Measurements from ENCODE around the gene ZNF804B. TPM values are rescaled to one million over a fixed set of nuclear protein-coding genes. Genes with fewer than 3 reads are reported as not detected.

ZNF804B gene
- polyA plus RNA-seq, 1 donor: 0.04 TPM

- Histone ChIP-seq H3K4me3 (ENCODE audit: low read length) (no peak overlapping the region), H3K36me3 (ENCODE audit: control insufficient read depth, insufficient read depth, low read length) (no peaks in the 10 kb centered on the region), H3K27me3 (ENCODE audit: control insufficient read depth, insufficient read depth, low read length) (no peaks in the 10 kb centered on the region), H3K9me3 (ENCODE audit: control insufficient read depth, low read depth, low read length) (no peaks in the 10 kb centered on the region), H3K27ac (ENCODE audit: low read length) (no peak overlapping the region), H3K4me1 (ENCODE audit: control insufficient read depth, insufficient read depth, low read length) (no peaks in the 10 kb centered on the region)
- WGBS (ENCODE audit: insufficient coverage, low lambda C conversion rate): no CpG with 5 or more reads among the region's 3 CpGs
- DNase-seq: peak; percentile 12 to 16
Measured at GRCh38 chr7:88835147-88835728, 75.7 kb downstream of the ZNF804B start.

GRCh38 chr7:88842201-88842600, 82.7 kb downstream of the ZNF804B start:
- Histone ChIP-seq H3K4me3 (ENCODE audit: low read length) (no peak overlapping the region), H3K9me3 (ENCODE audit: control insufficient read depth, low read depth, low read length) (no peaks in the 10 kb centered on the region), H3K27ac (ENCODE audit: low read length) (no peak overlapping the region), H3K27me3 (ENCODE audit: control insufficient read depth, insufficient read depth, low read length) (no peaks in the 10 kb centered on the region), H3K36me3 (ENCODE audit: control insufficient read depth, insufficient read depth, low read length) (no peaks in the 10 kb centered on the region), H3K4me1 (ENCODE audit: control insufficient read depth, insufficient read depth, low read length) (no peaks in the 10 kb centered on the region)
- no peak for DNase-seq

DNA sequence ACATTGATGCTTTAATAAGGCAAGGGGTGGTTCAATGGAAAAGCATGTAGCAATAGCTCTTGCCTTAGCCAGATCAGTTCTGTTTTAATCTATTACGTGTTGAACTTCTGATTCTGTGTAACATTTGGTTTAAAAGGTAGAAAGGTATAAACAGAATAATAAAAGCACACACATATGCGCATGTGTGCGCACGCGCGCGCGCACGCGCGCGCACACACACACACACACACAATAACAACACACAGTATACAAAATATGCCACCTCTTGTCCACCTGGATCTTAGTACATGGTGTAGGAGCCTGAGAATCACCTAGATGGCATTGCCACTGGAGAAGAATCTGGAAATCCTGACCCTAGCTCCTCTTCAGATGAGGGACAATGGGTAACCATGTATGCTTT, 85.6 kb downstream of the ZNF804B start:
- no peak overlapping the region for H3K27ac ChIP-seq (ENCODE audit: low read length)
- no peaks in the 10 kb centered on the region for H3K4me1 ChIP-seq (ENCODE audit: control insufficient read depth, insufficient read depth, low read length)
- no peaks in the 10 kb centered on the region for H3K9me3 ChIP-seq (ENCODE audit: control insufficient read depth, low read depth, low read length)
- DNase-seq: no peak
- no peaks in the 10 kb centered on the region for H3K27me3 ChIP-seq (ENCODE audit: control insufficient read depth, insufficient read depth, low read length)
- WGBS (ENCODE audit: insufficient coverage, low lambda C conversion rate): 86% methylated on average over 1 of the region's 12 CpGs
- H3K4me3 ChIP-seq (ENCODE audit: low read length): no peak overlapping the region
- no peaks in the 10 kb centered on the region for H3K36me3 ChIP-seq (ENCODE audit: control insufficient read depth, insufficient read depth, low read length)

- Histone ChIP-seq H3K27ac (ENCODE audit: low read length) (no peak overlapping the region), H3K27me3 (ENCODE audit: control insufficient read depth, insufficient read depth, low read length) (no peaks in the 10 kb centered on the region), H3K4me3 (ENCODE audit: low read length) (no peak overlapping the region), H3K9me3 (ENCODE audit: control insufficient read depth, low read depth, low read length) (no peaks in the 10 kb centered on the region), H3K4me1 (ENCODE audit: control insufficient read depth, insufficient read depth, low read length) (no peaks in the 10 kb centered on the region), H3K36me3 (ENCODE audit: control insufficient read depth, insufficient read depth, low read length) (no peaks in the 10 kb centered on the region)
- no peak for DNase-seq
- WGBS (ENCODE audit: insufficient coverage, low lambda C conversion rate): 100% methylated on average over 1 of the region's 1 CpG
Measured at GRCh38 chr7:88851220-88851619, 91.7 kb downstream of the ZNF804B start.

DNA sequence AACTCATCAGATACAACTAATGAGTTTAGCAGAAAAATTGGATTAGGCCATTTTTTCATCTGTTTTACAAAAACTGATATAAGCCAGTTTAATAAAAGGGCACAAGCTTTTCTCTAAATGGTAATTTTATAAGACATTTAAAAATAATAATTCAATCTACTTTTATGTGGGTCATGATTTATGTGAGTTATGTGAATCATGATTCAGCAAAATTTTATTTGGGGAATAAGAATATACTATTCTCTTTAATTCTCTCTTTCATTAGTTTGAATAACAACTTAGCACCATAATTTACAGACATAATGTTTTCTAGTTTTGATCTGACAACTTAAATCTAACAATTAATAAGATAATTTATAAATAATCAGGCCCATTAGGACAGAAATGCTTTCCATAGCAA, 99.8 kb downstream of the ZNF804B start:
- no peaks in the 10 kb centered on the region for H3K4me1 ChIP-seq (ENCODE audit: control insufficient read depth, insufficient read depth, low read length)
- H3K4me3 ChIP-seq (ENCODE audit: low read length): no peak overlapping the region
- DNase-seq: no peak
- no peaks in the 10 kb centered on the region for H3K9me3 ChIP-seq (ENCODE audit: control insufficient read depth, low read depth, low read length)
- H3K36me3 ChIP-seq (ENCODE audit: control insufficient read depth, insufficient read depth, low read length): no peaks in the 10 kb centered on the region
- no peak overlapping the region for H3K27ac ChIP-seq (ENCODE audit: low read length)
- H3K27me3 ChIP-seq (ENCODE audit: control insufficient read depth, insufficient read depth, low read length): no peaks in the 10 kb centered on the region

DNA sequence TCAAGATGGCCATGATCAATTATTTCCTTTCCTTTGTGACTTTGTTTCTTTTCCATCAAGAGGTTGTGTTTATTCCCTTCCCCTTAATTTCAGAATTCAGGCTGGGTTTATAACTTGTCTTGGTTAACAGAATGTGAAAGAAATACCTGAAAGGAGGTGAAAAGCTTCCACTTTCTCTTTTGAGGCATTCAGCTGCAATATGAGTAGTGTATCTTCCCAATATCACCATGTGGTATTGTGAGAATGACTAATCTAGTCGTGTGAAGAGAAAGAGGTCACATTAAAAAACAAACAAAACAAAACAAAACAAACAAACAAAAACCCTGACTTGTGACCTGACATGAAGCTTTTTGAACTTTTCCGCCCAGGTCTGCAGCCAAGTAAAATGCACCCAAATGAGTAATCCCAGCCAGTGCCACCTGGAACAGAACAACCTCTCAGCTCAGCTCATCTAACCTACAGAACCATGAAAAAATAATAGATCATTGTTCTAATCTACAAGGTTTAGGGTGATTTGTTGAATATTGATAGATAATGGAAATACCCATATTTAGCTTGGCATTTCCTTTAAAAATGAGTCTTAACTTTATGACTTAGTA, 106.9 kb downstream of the ZNF804B start:
- no CpG with 5 or more reads among the region's 2 CpGs for WGBS (ENCODE audit: insufficient coverage, low lambda C conversion rate)
- no peaks in the 10 kb centered on the region for H3K9me3 ChIP-seq (ENCODE audit: control insufficient read depth, low read depth, low read length)
- no peak for DNase-seq
- H3K27me3 ChIP-seq (ENCODE audit: control insufficient read depth, insufficient read depth, low read length): no peaks in the 10 kb centered on the region
- no peak overlapping the region for H3K27ac ChIP-seq (ENCODE audit: low read length)
- no peaks in the 10 kb centered on the region for H3K4me1 ChIP-seq (ENCODE audit: control insufficient read depth, insufficient read depth, low read length)
- H3K4me3 ChIP-seq (ENCODE audit: low read length): no peak overlapping the region
- no peaks in the 10 kb centered on the region for H3K36me3 ChIP-seq (ENCODE audit: control insufficient read depth, insufficient read depth, low read length)

- H3K4me3 ChIP-seq (ENCODE audit: low read length): no peak overlapping the region
- no peaks in the 10 kb centered on the region for H3K9me3 ChIP-seq (ENCODE audit: control insufficient read depth, low read depth, low read length)
- no CpG with 5 or more reads among the region's 2 CpGs for WGBS (ENCODE audit: insufficient coverage, low lambda C conversion rate)
- DNase-seq: no peak
- no peak overlapping the region for H3K27ac ChIP-seq (ENCODE audit: low read length)
- no peaks in the 10 kb centered on the region for H3K4me1 ChIP-seq (ENCODE audit: control insufficient read depth, insufficient read depth, low read length)
- H3K36me3 ChIP-seq (ENCODE audit: control insufficient read depth, insufficient read depth, low read length): no peaks in the 10 kb centered on the region
- H3K27me3 ChIP-seq (ENCODE audit: control insufficient read depth, insufficient read depth, low read length): no peaks in the 10 kb centered on the region
Measured at GRCh38 chr7:88867158-88867557, 107.7 kb downstream of the ZNF804B start.

DNA sequence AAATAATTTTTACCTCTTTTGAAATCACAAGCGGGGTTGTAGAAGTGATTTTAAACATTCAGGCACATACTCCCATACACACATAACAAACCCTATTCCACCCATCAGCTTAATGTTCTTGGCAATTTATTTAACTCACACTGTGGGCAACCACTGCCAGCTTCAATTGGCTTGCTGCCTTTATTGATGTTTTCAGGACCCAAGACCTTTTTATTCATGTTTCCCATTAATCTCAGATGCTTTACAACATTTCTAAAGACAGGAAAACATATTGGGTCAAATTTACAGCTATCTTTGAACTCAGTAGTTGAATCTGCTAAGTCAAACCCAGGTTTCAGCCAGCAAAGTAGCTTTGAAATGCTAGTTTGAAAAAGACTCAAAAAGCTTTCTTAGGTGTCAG, 109.0 kb downstream of the ZNF804B start:
- H3K9me3 ChIP-seq (ENCODE audit: control insufficient read depth, low read depth, low read length): no peaks in the 10 kb centered on the region
- no peaks in the 10 kb centered on the region for H3K27me3 ChIP-seq (ENCODE audit: control insufficient read depth, insufficient read depth, low read length)
- no peak overlapping the region for H3K27ac ChIP-seq (ENCODE audit: low read length)
- H3K4me3 ChIP-seq (ENCODE audit: low read length): no peak overlapping the region
- H3K36me3 ChIP-seq (ENCODE audit: control insufficient read depth, insufficient read depth, low read length): no peaks in the 10 kb centered on the region
- 100% methylated on average over 1 of the region's 1 CpG for WGBS (ENCODE audit: insufficient coverage, low lambda C conversion rate)
- no peak for DNase-seq
- no peaks in the 10 kb centered on the region for H3K4me1 ChIP-seq (ENCODE audit: control insufficient read depth, insufficient read depth, low read length)

DNA sequence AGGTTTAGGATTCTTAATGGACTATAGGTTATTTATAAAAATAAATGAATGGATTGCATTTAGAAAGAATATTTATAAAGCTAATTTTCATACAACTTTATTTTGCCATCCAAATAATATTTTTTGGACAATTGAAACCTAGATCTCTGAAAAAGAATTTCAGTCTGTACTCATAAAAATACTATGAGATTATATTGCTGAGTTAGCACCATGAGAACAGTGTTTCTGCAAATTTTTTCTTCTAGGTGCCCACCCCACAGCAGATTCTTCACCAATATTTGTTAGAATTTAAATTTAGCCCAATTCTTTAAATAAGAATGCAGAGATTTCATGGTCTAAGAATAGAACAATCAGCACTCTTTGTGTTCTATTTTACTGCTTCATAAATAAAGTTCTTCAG, 121.6 kb downstream of the ZNF804B start:
- H3K9me3 ChIP-seq (ENCODE audit: control insufficient read depth, low read depth, low read length): no peaks in the 10 kb centered on the region
- H3K27ac ChIP-seq (ENCODE audit: low read length): no peak overlapping the region
- no peak for DNase-seq
- H3K27me3 ChIP-seq (ENCODE audit: control insufficient read depth, insufficient read depth, low read length): no peaks in the 10 kb centered on the region
- H3K36me3 ChIP-seq (ENCODE audit: control insufficient read depth, insufficient read depth, low read length): no peaks in the 10 kb centered on the region
- no peak overlapping the region for H3K4me3 ChIP-seq (ENCODE audit: low read length)
- no peaks in the 10 kb centered on the region for H3K4me1 ChIP-seq (ENCODE audit: control insufficient read depth, insufficient read depth, low read length)

DNA sequence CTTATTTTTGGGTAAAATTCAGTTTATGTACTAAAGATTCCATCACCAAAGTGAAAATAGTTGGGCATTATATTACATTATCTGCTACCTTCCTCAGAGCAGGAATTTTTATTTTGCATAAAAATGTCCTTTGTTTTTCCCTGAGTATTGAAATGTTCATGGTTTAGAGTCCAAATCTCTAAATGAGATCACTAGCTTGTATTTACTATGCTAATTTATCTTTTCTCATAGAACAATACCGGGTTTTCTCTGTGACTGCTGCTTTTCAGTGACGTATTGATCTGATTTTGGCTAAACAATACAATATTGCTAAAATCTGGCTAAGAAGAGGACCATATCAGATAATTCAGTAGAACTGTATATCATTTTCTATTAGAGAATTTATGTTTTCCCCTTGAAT, 125.6 kb downstream of the ZNF804B start:
- DNase-seq: no peak
- Histone ChIP-seq H3K36me3 (ENCODE audit: control insufficient read depth, insufficient read depth, low read length) (no peaks in the 10 kb centered on the region), H3K27me3 (ENCODE audit: control insufficient read depth, insufficient read depth, low read length) (no peaks in the 10 kb centered on the region), H3K4me3 (ENCODE audit: low read length) (no peak overlapping the region), H3K4me1 (ENCODE audit: control insufficient read depth, insufficient read depth, low read length) (no peaks in the 10 kb centered on the region), H3K27ac (ENCODE audit: low read length) (no peak overlapping the region), H3K9me3 (ENCODE audit: control insufficient read depth, low read depth, low read length) (no peaks in the 10 kb centered on the region)
- WGBS (ENCODE audit: insufficient coverage, low lambda C conversion rate): no CpG with 5 or more reads among the region's 2 CpGs

DNA sequence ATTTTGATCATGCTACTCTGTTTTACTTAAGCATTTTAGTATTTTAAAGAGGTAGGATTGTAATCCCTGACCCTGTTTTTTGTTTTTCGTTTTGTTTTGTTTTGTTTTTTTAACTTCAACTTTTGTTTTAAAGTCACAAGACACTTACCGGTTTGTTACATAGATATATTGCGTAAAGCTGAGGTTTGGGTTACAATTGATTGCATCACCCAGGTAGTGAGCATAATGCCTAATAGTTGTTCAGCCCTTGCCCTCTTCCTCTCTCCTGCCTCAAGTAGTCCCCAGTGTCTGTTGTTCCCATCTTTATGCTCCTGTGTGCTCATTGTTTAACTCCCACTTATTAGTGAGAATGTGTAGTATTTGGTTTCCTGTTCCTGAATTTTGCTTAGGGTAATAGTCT, 129.2 kb downstream of the ZNF804B start:
- WGBS (ENCODE audit: insufficient coverage, low lambda C conversion rate): 83% methylated on average over 2 of the region's 3 CpGs

More for the DNA sequence above, 129.2 kb downstream of the ZNF804B start:
- no peak overlapping the region for H3K4me3 ChIP-seq (ENCODE audit: low read length)
- H3K27ac ChIP-seq (ENCODE audit: low read length): no peak overlapping the region
- H3K4me1 ChIP-seq (ENCODE audit: control insufficient read depth, insufficient read depth, low read length): no peaks in the 10 kb centered on the region
- no peaks in the 10 kb centered on the region for H3K9me3 ChIP-seq (ENCODE audit: control insufficient read depth, low read depth, low read length)
- DNase-seq: no peak
- no peaks in the 10 kb centered on the region for H3K36me3 ChIP-seq (ENCODE audit: control insufficient read depth, insufficient read depth, low read length)
- H3K27me3 ChIP-seq (ENCODE audit: control insufficient read depth, insufficient read depth, low read length): no peaks in the 10 kb centered on the region

Data from large intestine (tissue), 3 donors.